HepG2 (cell line): ENCODE results near the gene TMEM247. TPM values are rescaled to one million over a fixed set of nuclear protein-coding genes. Genes with fewer than 3 reads are reported as not detected.

Experiments
- ATAC-seq: fragments of 200-7000 bp; cut with Tn5 transposase; 3 replicates; pipeline ENCODE4 v1.9.1; 2020; ENCODE audit warnings: mild to moderate bottlenecking, moderate library complexity
- BruUV-seq: library from RNA; stranded (reverse); fragments of 400-500 nt; replicated peaks from 2 replicates; lab custom pipeline; 2021; lab: Mats Ljungman, UMichigan
- CTCF ChIA-PET: fragments of 300-600 bp; formaldehyde crosslinking; extraction: SDS; loops from one replicate; lab custom pipeline; 2021; ENCODE audit warnings: low total read pairs, inconsistent platforms, low intra/inter-chr PET ratio; lab: Yijun Ruan, JAX
- POLR2A ChIA-PET: fragments of 350-600 bp; sonication (Branson Sonifier 250); formaldehyde crosslinking; loops from one replicate; lab custom pipeline; 2020; ENCODE audit warnings: antibody characterized with exemption, inconsistent platforms; lab: Yijun Ruan, JAX
- DNase-seq: peaks from one replicate; pipeline ENCODE4 v3.0.0-alpha.2; 2015; ENCODE audit warnings: low spot score
- FAIRE-seq: peaks from 3 replicates; lab custom pipeline; 2011; peaks lifted over from hg19 to GRCh38; lab: Jason Lieb, UNC
- H2AFZ ChIP-seq: one replicate; pipeline ENCODE4 v1.6.1; 2011; ENCODE audit warnings: low read length, inconsistent platforms
- H3K27ac ChIP-seq: fragments of 300-600 bp; 3 replicates; pipeline ENCODE4 v1.8.0; 2011; ENCODE audit warnings: mixed run types, mild to moderate bottlenecking, mixed read lengths, low read length, inconsistent platforms; ENCODE audit not compliant: insufficient read depth; ENCODE audit errors: extremely low read length
- H3K27me3 ChIP-seq, 2 experiments: fragments of 200-600 bp in 1 of 2; 2 replicates in 1 of 2; 3 replicates in 1 of 2; pipeline versions ENCODE4 v1.6.0 to v1.8.0; 2011; ENCODE audit warnings: low read length in 2 of 2, mild to moderate bottlenecking in 2 of 2, moderate library complexity in 2 of 2, inconsistent platforms in 1 of 2; ENCODE audit not compliant: insufficient read depth in 2 of 2, control insufficient read depth in 1 of 2
- H3K36me3 ChIP-seq, 2 experiments: fragments of 200-600 bp in 1 of 2; replicated peaks in 1 of 2; 2 replicates in 1 of 2; 3 replicates in 1 of 2; pipeline versions ENCODE4 v1.5.1 to v1.8.0; 2011; ENCODE audit warnings: low read length in 2 of 2, inconsistent platforms in 1 of 2; ENCODE audit not compliant: insufficient read depth in 2 of 2, control insufficient read depth in 1 of 2
- H3K4me1 ChIP-seq: 2 replicates; pipeline ENCODE4 v1.5.1; 2012; ENCODE audit warnings: low read length, inconsistent platforms; ENCODE audit not compliant: insufficient read depth
- H3K4me2 ChIP-seq: 2 replicates; pipeline ENCODE4 v1.6.0; 2011; ENCODE audit warnings: low read depth, low read length, inconsistent platforms
- H3K4me3 ChIP-seq, 3 experiments: fragments of 200-600 bp in 1 of 3; sonication (generic), shearing (Covaris generic) in 1 of 3; replicated peaks in 1 of 3; 2 replicates each; pipeline ENCODE4 v1.5.1; 2011 to 2016; ENCODE audit warnings: low read length in 3 of 3, inconsistent platforms in 2 of 3, low read depth in 2 of 3, mild to moderate bottlenecking in 2 of 3, control low read depth in 1 of 3, mixed read lengths in 1 of 3; ENCODE audit not compliant: insufficient read depth in 1 of 3
- H3K79me2 ChIP-seq: one replicate; pipeline ENCODE4 v1.6.1; 2011; ENCODE audit warnings: low read length, inconsistent platforms; ENCODE audit not compliant: insufficient read depth
- H3K9ac ChIP-seq: 2 replicates; pipeline ENCODE4 v1.6.0; 2011; ENCODE audit warnings: mild to moderate bottlenecking, low read depth, low read length, inconsistent platforms; ENCODE audit not compliant: insufficient read depth
- H3K9me3 ChIP-seq: 2 replicates; pipeline ENCODE4 v1.5.1; 2012; ENCODE audit warnings: mild to moderate bottlenecking, low read length
- H4K20me1 ChIP-seq: 2 replicates; pipeline ENCODE4 v1.6.0; 2011; ENCODE audit warnings: inconsistent platforms, mild to moderate bottlenecking, low read length, moderate library complexity; ENCODE audit not compliant: insufficient read depth
- ATF7 ChIP-seq, 2 experiments: fragments of 450-650 bp in 1 of 2; sonication (generic) in 1 of 2; formaldehyde crosslinking in 1 of 2; IDR thresholded peaks; 2 replicates each; pipeline versions ENCODE4 v1.4.0 to v1.6.1; 2016 to 2020; ENCODE audit warnings: antibody characterized with exemption in 1 of 2, mild to moderate bottlenecking in 1 of 2, missing genetic modification reagents in 1 of 2
- FOXA3 ChIP-seq: IDR thresholded peaks from 2 replicates; pipeline ENCODE4 v1.6.1; 2016; ENCODE audit warnings: missing genetic modification reagents, missing compliant biosample characterization
- JARID2 ChIP-seq: sonication (generic); formaldehyde crosslinking; IDR thresholded peaks from 2 replicates; pipeline ENCODE4 v1.8.1; 2023; ENCODE audit warnings: missing genetic modification reagents, inconsistent platforms; ENCODE audit not compliant: insufficient replicate concordance
- KDM2A ChIP-seq: sonication (generic); formaldehyde crosslinking; IDR thresholded peaks from 2 replicates; pipeline ENCODE4 v1.4.0; 2020; ENCODE audit warnings: low read depth, missing genetic modification reagents, borderline replicate concordance
- MAZ ChIP-seq, 2 experiments: sonication (generic) in 1 of 2; formaldehyde crosslinking in 1 of 2; IDR thresholded peaks; 2 replicates each; pipeline versions ENCODE4 v1.5.0 to v1.6.1; 2012 to 2020; ENCODE audit warnings: low read depth in 2 of 2, mild to moderate bottlenecking in 2 of 2, borderline replicate concordance in 1 of 2, improper control_type of control experiment in 1 of 2, low read length in 1 of 2, missing genetic modification reagents in 1 of 2, moderate library complexity in 1 of 2
- RBM22 ChIP-seq: fragments of 200-400 bp; formaldehyde crosslinking; optimal IDR thresholded peaks from 2 replicates; pipeline ENCODE3; 2017; ENCODE audit warnings: mild to moderate bottlenecking, low read length, moderate library complexity
- RXRB ChIP-seq: IDR thresholded peaks from 2 replicates; pipeline ENCODE4 v1.6.1; 2016; ENCODE audit warnings: borderline replicate concordance, missing genetic modification reagents, missing compliant biosample characterization
- SIN3B ChIP-seq: fragments of 150-350 bp; IDR thresholded peaks from 2 replicates; pipeline ENCODE4 v1.6.1; 2014; ENCODE audit warnings: low read length
- SMC3 ChIP-seq: IDR thresholded peaks from 2 replicates; pipeline ENCODE4 v1.6.1; 2011; ENCODE audit warnings: low read length, improper control_type of control experiment
- ZNF674 ChIP-seq: sonication (generic); formaldehyde crosslinking; IDR thresholded peaks from 2 replicates; pipeline ENCODE4 v1.5.0; 2020; ENCODE audit warnings: low read depth, mild to moderate bottlenecking, missing genetic modification reagents
- ZNF766 ChIP-seq: sonication (generic); formaldehyde crosslinking; IDR thresholded peaks from 2 replicates; pipeline ENCODE4 v1.5.0; 2020; ENCODE audit warnings: missing genetic modification reagents, borderline replicate concordance
- ZNF772 ChIP-seq: sonication (generic); formaldehyde crosslinking; IDR thresholded peaks from 2 replicates; pipeline ENCODE4 v1.5.0; 2020; ENCODE audit warnings: mild to moderate bottlenecking, missing genetic modification reagents
- WGBS: methylation state at CpG from one replicate; pipeline ENCODE4 v1.1.6; 2017; ENCODE audit warnings: low lambda C conversion rate; 5-methylcytosine and 5-hydroxymethylcytosine counted together
- in situ Hi-C: cut with HindIII; loops from 2 replicates; pipeline ENCODE4 v1.10.0; 2017; ENCODE audit warnings: low pct_unique_long_range_greater_than_20kb; ENCODE audit not compliant: extremely low pct_ligation_motif_present
- intact Hi-C: fragments of 100-400 bp; cut with micrococcal nuclease; formaldehyde crosslinking; loops from one replicate; pipeline ENCODE4 v1.10.0; 2022; ENCODE audit not compliant: unreplicated experiment
- polyA plus RNA-seq, 8 experiments: library from polyadenylated mRNA; depleted of rRNA in 3 of 8; stranded (reverse) in 7 of 8; unstranded in 1 of 8; fragments of >200 nt; fragmentation: Illumina TruSeq in 4 of 8; extraction: Trizol in 4 of 8; gene quantifications; 2 replicates each; pipeline versions ENCODE4 v1.2.1 to v1.2.3, GENCODE V29; 2011 to 2016; ENCODE audit warnings: low read depth in 4 of 8, missing spikeins in 1 of 8, mixed read lengths in 1 of 8; ENCODE audit not compliant: insufficient read depth in 1 of 8
- total RNA-seq, 5 experiments: library from RNA; depleted of rRNA; stranded (reverse); fragments of >200 nt; fragmentation: Illumina TruSeq; extraction: Trizol; gene quantifications; 2 replicates each; pipeline ENCODE4 v1.2.3, GENCODE V29; 2016; ENCODE audit warnings: low read depth in 1 of 5

TMEM247 gene
- total and polyA plus RNA-seq, 2 of the 13 experiments (the other 11 are each of a cell fraction or from before 2014, with no cell fraction given) = not detected

DNA sequence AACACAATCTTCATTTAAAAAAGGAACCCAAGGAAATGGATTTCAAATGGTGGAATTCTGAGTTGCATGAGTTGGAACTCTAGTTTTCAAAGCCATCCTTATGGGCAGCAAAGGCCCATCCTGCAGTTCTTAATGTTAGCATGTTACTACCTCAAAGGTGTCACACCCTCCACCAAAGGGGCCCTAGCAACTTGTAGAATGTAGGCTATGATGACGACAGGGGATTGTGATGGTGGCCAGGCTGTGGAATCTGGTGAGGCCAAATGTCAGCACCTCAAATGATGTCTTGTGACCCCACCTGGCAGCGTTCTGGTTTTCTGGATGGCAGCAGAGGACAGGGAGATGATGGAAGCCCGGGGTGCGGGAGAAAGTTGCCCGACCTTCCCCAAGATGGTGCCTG is at the start of gene TMEM247 (continued):
- TF ChIP-seq MAZ (IDR thresholded peaks at IDR 0.05; ENCODE audit: borderline replicate concordance, low read depth, low read length) (no peak), MAZ (CRISPR knock-in tag; IDR thresholded peaks at IDR 0.05; ENCODE audit: low read depth) (no peak), RBM22 (no peak)

DNA sequence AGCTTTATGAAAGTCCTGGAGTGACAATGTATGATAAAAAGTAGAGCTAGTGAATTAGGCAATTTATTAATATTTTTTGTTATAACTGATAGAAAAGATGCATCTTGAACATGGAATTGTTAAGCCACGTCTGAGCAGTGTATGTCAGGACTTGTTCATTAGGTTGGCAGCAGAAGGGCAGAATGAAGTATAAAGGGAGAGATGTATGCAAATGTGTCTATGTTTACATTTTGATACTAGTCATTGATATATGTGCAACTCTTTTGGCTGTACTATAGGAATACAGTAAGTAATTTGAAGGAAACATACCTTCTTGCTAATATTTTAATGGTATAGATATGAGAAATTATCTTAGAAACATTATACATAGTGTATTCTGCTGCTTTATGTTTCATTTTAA is 49.0 kb upstream of the TMEM247 start:
- Histone ChIP-seq H3K9ac (no peak overlapping the region), H4K20me1 (no peaks in the 10 kb centered on the region), H3K9me3 (no peaks in the 10 kb centered on the region; the same call in 1 of the 2 replicates), H3K4me2 (no peak overlapping the region), H2AFZ (no peak overlapping the region), H3K27ac (no peak overlapping the region), H3K4me3 (no peak overlapping the region), H3K27me3 (no peaks in the 10 kb centered on the region), H3K36me3 (no peaks in the 10 kb centered on the region), H3K79me2 (no peaks in the 10 kb centered on the region), H3K4me1 (peaks cover 54% of the 10 kb centered on the region)
- no TSS peak for BruUV-seq
- ChIA-PET POLR2A (no interaction called here), CTCF (no interaction called here)
- DNase-seq (no peak), FAIRE-seq (no peak), ATAC-seq (no peak)
- in situ Hi-C loops = no loop called here
- TF ChIP-seq JARID2 (CRISPR knock-in tag) = no peak
- no peak for TF ChIP-seq FOXA3 (CRISPR knock-in tag)
- TF ChIP-seq SIN3B = no peak
- no peak for TF ChIP-seq ZNF772 (CRISPR knock-in tag)
- TF ChIP-seq ATF7 (IDR thresholded peaks at IDR 0.05) = no peak
- TF ChIP-seq ATF7 (CRISPR knock-in tag; IDR thresholded peaks at IDR 0.05) = no peak
- no peak for TF ChIP-seq RXRB (CRISPR knock-in tag)
- no peak for TF ChIP-seq ZNF766
- no peak for TF ChIP-seq SMC3
- TF ChIP-seq KDM2A (CRISPR knock-in tag) = no peak
- no peak for TF ChIP-seq ZNF674 (CRISPR knock-in tag)
- intact Hi-C loops = no loop called here
- 95% methylated on average over 1 of the region's 1 CpG for WGBS
